OCI-LY1 (cell line): ENCODE data around the gene OR51S1.
"Not testable (repeated sequence)": the region's sequence is repeated elsewhere in the genome, so short reads cannot be mapped to it uniquely, and the experiment has no call there.

ENCODE experiments used
- H2AFZ ChIP-seq: fragments of 200-600 bp; sonication (generic), shearing (Covaris generic); 2 replicates; pipeline ENCODE4 v1.6.0; 2014; ENCODE audit warnings: antibody characterized with exemption, mild to moderate bottlenecking, low read length
- H3F3A ChIP-seq: fragments of 200-600 bp; sonication (generic), shearing (Covaris generic); 2 replicates; pipeline ENCODE4 v1.6.0; 2014; ENCODE audit warnings: mild to moderate bottlenecking, antibody characterized with exemption, low read length, moderate library complexity; ENCODE audit not compliant: insufficient read depth
- H3K27ac ChIP-seq: fragments of 200-600 bp; sonication (generic); 2 replicates; pipeline ENCODE4 v1.5.1; 2014; ENCODE audit warnings: low read length, mixed run types, mild to moderate bottlenecking, low read depth; ENCODE audit not compliant: poor library complexity, severe bottlenecking
- H3K27me3 ChIP-seq: fragments of 200-600 bp; sonication (generic); 2 replicates; pipeline ENCODE4 v1.6.0; 2014; ENCODE audit warnings: antibody characterized with exemption, mild to moderate bottlenecking, low read length, moderate library complexity; ENCODE audit not compliant: insufficient read depth
- H3K36me3 ChIP-seq: fragments of 200-600 bp; sonication (generic); 2 replicates; pipeline ENCODE4 v1.6.1; 2014; ENCODE audit warnings: mild to moderate bottlenecking, antibody characterized with exemption, low read length, moderate library complexity, mixed read lengths; ENCODE audit not compliant: insufficient read depth
- H3K4me1 ChIP-seq: fragments of 200-600 bp; sonication (generic); 2 replicates; pipeline ENCODE4 v1.5.1; 2014; ENCODE audit warnings: mild to moderate bottlenecking, low read length, moderate library complexity; ENCODE audit not compliant: insufficient read depth, severe bottlenecking
- H3K4me2 ChIP-seq: fragments of 200-600 bp; sonication (generic), shearing (Covaris generic); 2 replicates; pipeline ENCODE4 v1.6.1; 2014; ENCODE audit warnings: low read length
- H3K4me3 ChIP-seq: fragments of 200-600 bp; sonication (generic); 2 replicates; pipeline ENCODE4 v1.5.1; 2014; ENCODE audit warnings: low read length, low read depth, mild to moderate bottlenecking, mixed read lengths; ENCODE audit not compliant: poor library complexity, severe bottlenecking
- H3K79me2 ChIP-seq: fragments of 200-600 bp; shearing (Covaris generic); 2 replicates; pipeline ENCODE4 v1.6.1; 2016; ENCODE audit warnings: mixed run types, low read length, mixed read lengths; ENCODE audit not compliant: insufficient read depth
- H3K9ac ChIP-seq: fragments of 200-600 bp; sonication (generic), shearing (Covaris generic); 2 replicates; pipeline ENCODE4 v1.6.1; 2014; ENCODE audit warnings: mild to moderate bottlenecking, low read length, mixed read lengths
- H3K9me2 ChIP-seq: fragments of 200-600 bp; sonication (generic), shearing (Covaris generic); 2 replicates; pipeline ENCODE4 v1.6.1; 2014; ENCODE audit warnings: low read depth, mild to moderate bottlenecking, low read length, mixed read lengths
- H3K9me3 ChIP-seq: fragments of 200-600 bp; shearing (Covaris generic); 2 replicates; pipeline ENCODE4 v1.6.1; 2014; ENCODE audit warnings: low read length, mixed read lengths
- H4K20me1 ChIP-seq: fragments of 200-600 bp; sonication (generic), shearing (Covaris generic); 2 replicates; pipeline ENCODE4 v1.6.0; 2016; ENCODE audit warnings: mild to moderate bottlenecking, low read length; ENCODE audit not compliant: insufficient read depth
- CTCF ChIP-seq: fragments of 200-600 bp; sonication (generic), shearing (Covaris generic); IDR thresholded peaks from 2 replicates; pipeline ENCODE4 v1.5.1; 2017; ENCODE audit warnings: mild to moderate bottlenecking, antibody characterized with exemption, low read length, moderate library complexity, mixed read lengths
- EZH2 ChIP-seq: fragments of 200-600 bp; sonication (generic), shearing (Covaris generic); IDR thresholded peaks from 2 replicates; pipeline ENCODE4 v1.8.0; 2017; ENCODE audit warnings: borderline replicate concordance, mixed run types, mild to moderate bottlenecking, antibody characterized with exemption, low read length, moderate library complexity, mixed read lengths

Gene OR51S1

GRCh38 chr11:4865855-4866254, 16.8 kb upstream of the OR51S1 start:
- Histone ChIP-seq H3K9ac (no peak overlapping the region), H3K4me2 (no peak overlapping the region), H3K27ac (no peak overlapping the region), H3F3A (no peaks in the 10 kb centered on the region), H3K36me3 (no peaks in the 10 kb centered on the region), H3K9me3 (no peaks in the 10 kb centered on the region), H4K20me1 (no peaks in the 10 kb centered on the region), H3K4me1 (no peaks in the 10 kb centered on the region), H3K4me3 (no peak overlapping the region), H3K79me2 (no peaks in the 10 kb centered on the region), H3K9me2 (no peaks in the 10 kb centered on the region), H3K27me3 (no peaks in the 10 kb centered on the region), H2AFZ (no peak overlapping the region)
- TF ChIP-seq EZH2, result no peak
- TF ChIP-seq CTCF, result no peak

DNA sequence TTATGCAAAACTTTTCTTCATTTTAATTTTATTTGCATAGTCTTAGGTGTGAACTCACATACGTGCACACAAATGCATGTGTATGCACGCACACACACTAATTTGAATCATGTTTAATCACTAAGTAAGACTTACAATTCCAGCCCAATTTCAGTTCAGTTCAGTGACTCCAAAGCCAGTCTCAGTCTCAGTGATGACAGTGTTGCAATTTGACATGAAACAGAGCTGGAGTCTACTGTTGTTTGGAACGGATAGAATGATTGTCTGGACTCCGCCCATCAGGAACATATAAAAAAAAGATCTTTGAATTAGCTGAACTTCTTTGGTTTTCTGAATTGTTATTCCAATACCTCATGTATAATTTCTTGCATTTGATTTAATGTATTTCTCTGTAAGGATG, 14.9 kb upstream of the OR51S1 start:
- TF ChIP-seq EZH2, result no peak
- TF ChIP-seq CTCF, result no peak
- H3K36me3 ChIP-seq, result no peaks in the 10 kb centered on the region

DNA sequence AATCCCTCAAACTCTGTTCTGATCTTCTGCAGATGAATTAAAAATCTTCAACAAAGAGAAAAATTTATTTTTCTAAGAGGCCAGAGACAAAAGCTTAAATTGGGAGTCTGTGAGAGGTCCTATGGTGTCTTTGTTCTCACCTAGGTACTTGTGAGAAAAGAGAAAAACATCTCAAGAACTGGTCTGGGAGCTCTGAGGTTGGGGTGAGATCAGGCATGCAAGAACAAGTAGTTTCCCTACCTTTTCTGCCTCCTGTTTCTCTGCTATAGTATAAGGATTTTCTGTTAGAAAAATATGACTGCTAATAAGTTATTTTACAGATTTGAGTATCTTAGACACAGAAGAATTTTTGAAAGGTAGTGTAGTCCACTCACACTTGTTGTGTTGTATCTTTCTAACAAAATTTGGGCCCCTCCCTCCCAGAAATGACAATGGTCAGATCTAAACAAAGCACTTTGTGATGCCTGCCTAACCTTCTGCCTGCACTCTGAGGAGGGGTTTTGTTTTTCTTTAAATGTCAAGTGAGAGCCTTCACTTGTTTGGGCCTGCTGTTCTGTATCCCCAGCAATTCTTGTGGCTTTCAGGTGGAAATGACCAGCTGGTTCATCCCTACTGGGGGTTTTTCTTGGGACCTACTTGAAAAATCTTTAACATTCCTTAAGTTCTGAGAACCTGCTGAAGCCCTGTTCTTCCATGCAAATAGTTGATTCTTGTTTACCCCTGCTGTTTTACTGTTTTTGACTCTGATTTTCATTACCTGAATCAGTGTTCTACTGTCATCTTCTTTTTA, 13.6 kb upstream of the OR51S1 start:
- H3K9me3 ChIP-seq, result no peaks in the 10 kb centered on the region
- no peaks in the 10 kb centered on the region for H3K9me2 ChIP-seq
- H3K27me3 ChIP-seq, result no peaks in the 10 kb centered on the region
- H4K20me1 ChIP-seq, result no peaks in the 10 kb centered on the region
- no peaks in the 10 kb centered on the region for H3K36me3 ChIP-seq
- TF ChIP-seq CTCF (no peak), EZH2 (no peak)
- H3K27ac ChIP-seq, result no peak overlapping the region
- no peak overlapping the region for H3K4me2 ChIP-seq
- H3K79me2 ChIP-seq, result no peaks in the 10 kb centered on the region
- no peaks in the 10 kb centered on the region for H3K4me1 ChIP-seq
- H3K4me3 ChIP-seq, result no peak overlapping the region
- no peak overlapping the region for H2AFZ ChIP-seq
- H3K9ac ChIP-seq, result no peak overlapping the region
- H3F3A ChIP-seq, result no peaks in the 10 kb centered on the region

More for the DNA sequence above, 14.9 kb upstream of the OR51S1 start:
- Histone ChIP-seq H4K20me1 (no peaks in the 10 kb centered on the region), H3K79me2 (no peaks in the 10 kb centered on the region), H3K9me3 (no peaks in the 10 kb centered on the region), H3F3A (no peaks in the 10 kb centered on the region), H3K4me2 (no peak overlapping the region), H3K9ac (no peak overlapping the region), H3K9me2 (no peaks in the 10 kb centered on the region), H2AFZ (no peak overlapping the region), H3K27ac (no peak overlapping the region), H3K4me1 (no peaks in the 10 kb centered on the region), H3K4me3 (no peak overlapping the region), H3K27me3 (no peaks in the 10 kb centered on the region)

DNA sequence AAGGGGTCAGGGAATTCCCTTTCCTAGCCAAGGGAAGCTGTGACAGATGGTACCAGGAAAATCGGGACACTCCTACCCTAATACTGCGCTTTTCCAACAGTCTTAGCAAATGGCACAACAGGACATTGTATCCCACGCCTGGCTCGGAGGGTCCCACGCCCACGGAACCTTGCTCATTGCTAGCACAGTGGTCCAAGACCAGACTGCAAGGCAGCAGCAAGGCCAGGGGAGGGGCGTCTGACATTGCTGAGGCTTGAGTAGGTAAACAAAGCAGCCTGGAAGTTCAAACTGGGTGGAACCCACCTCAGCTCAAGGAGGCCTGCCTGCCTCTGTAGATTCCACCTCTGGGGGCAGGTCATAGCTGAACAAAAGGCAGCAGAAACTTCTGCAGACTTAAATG, 5.3 kb upstream of the OR51S1 start:
- not testable (repeated sequence) for H3K4me2 ChIP-seq, H4K20me1 ChIP-seq, H3K36me3 ChIP-seq, H3K9ac ChIP-seq, H3F3A ChIP-seq, H3K79me2 ChIP-seq, H3K27me3 ChIP-seq, H3K4me3 ChIP-seq, H3K27ac ChIP-seq, H3K9me2 ChIP-seq, H2AFZ ChIP-seq, H3K4me1 ChIP-seq, H3K9me3 ChIP-seq
